Thymus (tissue), 11 donors: ENCODE data around the gene AKAP7. TPM values are rescaled to one million over a fixed set of nuclear protein-coding genes. Genes with fewer than 3 reads are reported as not detected.
A peak's percentile ranks its signal among the peaks of the same experiment; 100 is the strongest.

ENCODE experiments used
- DNase-seq, 9 donors: peaks; one replicate each; pipeline ENCODE4 v3.0.0-alpha.2; 2013; ENCODE audit warnings: low spot score in 9 of 9, low read depth in 6 of 9, missing footprints in 1 of 9
- H3K27ac ChIP-seq, 2 donors: one replicate each; pipeline ENCODE4 v1.5.1; 2013; ENCODE audit warnings: control low read depth in 1 of 2, low read depth in 1 of 2, low read length in 1 of 2, mild to moderate bottlenecking in 1 of 2, moderate library complexity in 1 of 2
- H3K27me3 ChIP-seq, 2 donors: one replicate each; pipeline ENCODE4 v1.5.1; 2013; ENCODE audit warnings: low read length in 1 of 2; ENCODE audit not compliant: control insufficient read depth in 2 of 2, insufficient read depth in 1 of 2
- H3K36me3 ChIP-seq, 2 donors: one replicate each; pipeline ENCODE4 v1.5.1; 2013; ENCODE audit warnings: low read length in 1 of 2, mild to moderate bottlenecking in 1 of 2, moderate library complexity in 1 of 2; ENCODE audit not compliant: control insufficient read depth in 2 of 2, insufficient read depth in 2 of 2
- H3K4me1 ChIP-seq, 2 donors: one replicate each; pipeline ENCODE4 v1.5.1; 2013; ENCODE audit warnings: low read length in 2 of 2; ENCODE audit not compliant: control insufficient read depth in 2 of 2, insufficient read depth in 2 of 2
- H3K4me3 ChIP-seq, 2 donors: one replicate each; pipeline ENCODE4 v1.5.1; 2013; ENCODE audit warnings: low read length in 2 of 2, control low read depth in 1 of 2, mild to moderate bottlenecking in 1 of 2
- H3K9me3 ChIP-seq, 2 donors: one replicate each; pipeline ENCODE4 v1.5.1; 2013; ENCODE audit warnings: low read length in 1 of 2, mild to moderate bottlenecking in 1 of 2; ENCODE audit not compliant: control insufficient read depth in 2 of 2, insufficient read depth in 1 of 2
- WGBS: extraction: QIAGEN DNeasy Blood & Tissue Kit; methylation state at CpG from one replicate; pipeline ENCODE4 v1.1.7; 2013; 5-methylcytosine and 5-hydroxymethylcytosine counted together
- polyA plus RNA-seq: library from polyadenylated mRNA; stranded (reverse); fragments of 200-250 nt; gene quantifications from one replicate; pipeline ENCODE4 v1.2.3, GENCODE V29; 2013
- total RNA-seq: library from RNA; stranded (reverse); fragments of 120-200 nt; gene quantifications from one replicate; pipeline ENCODE4 v1.2.4, GENCODE V29; 2013
- donor health status: healthy.

Gene AKAP7
- total and polyA plus RNA-seq, 2 donors: 12.0 to 16.8 TPM

GRCh38 chr6:131262060-131262459, 126.8 kb downstream of the AKAP7 start:
- Histone ChIP-seq H3K4me3 (no peak overlapping the region), H3K27me3 (no peaks in the 10 kb centered on the region), H3K27ac (no peak overlapping the region), H3K4me1 (no peaks in the 10 kb centered on the region), H3K36me3 (no peaks in the 10 kb centered on the region), H3K9me3 (no peaks in the 10 kb centered on the region)
- WGBS: over 99% methylated on average over 3 of the region's 3 CpGs
- DNase-seq: no peak

- Histone ChIP-seq H3K36me3 (no peaks in the 10 kb centered on the region), H3K4me1 (no peaks in the 10 kb centered on the region), H3K27me3 (no peaks in the 10 kb centered on the region), H3K27ac (no peak overlapping the region), H3K4me3 (no peak overlapping the region), H3K9me3 (no peaks in the 10 kb centered on the region)
- no peak for DNase-seq
- 97% methylated on average over 4 of the region's 4 CpGs for WGBS
Observed at GRCh38 chr6:131265939-131266338, 130.7 kb downstream of the AKAP7 start.

- no peaks in the 10 kb centered on the region for H3K27me3 ChIP-seq
- DNase-seq: no peak
- H3K27ac ChIP-seq: no peak overlapping the region
- no peak overlapping the region for H3K4me3 ChIP-seq
- no peaks in the 10 kb centered on the region for H3K4me1 ChIP-seq
- WGBS: 98% methylated on average over 5 of the region's 5 CpGs
- H3K36me3 ChIP-seq: no peaks in the 10 kb centered on the region
- H3K9me3 ChIP-seq: no peaks in the 10 kb centered on the region
Observed at GRCh38 chr6:131268303-131268702, 133.0 kb downstream of the AKAP7 start.

- 98% methylated on average over 3 of the region's 3 CpGs for WGBS
- H3K27me3 ChIP-seq: no peaks in the 10 kb centered on the region
Observed at GRCh38 chr6:131269565-131270391, 134.5 kb downstream of the AKAP7 start.

DNA sequence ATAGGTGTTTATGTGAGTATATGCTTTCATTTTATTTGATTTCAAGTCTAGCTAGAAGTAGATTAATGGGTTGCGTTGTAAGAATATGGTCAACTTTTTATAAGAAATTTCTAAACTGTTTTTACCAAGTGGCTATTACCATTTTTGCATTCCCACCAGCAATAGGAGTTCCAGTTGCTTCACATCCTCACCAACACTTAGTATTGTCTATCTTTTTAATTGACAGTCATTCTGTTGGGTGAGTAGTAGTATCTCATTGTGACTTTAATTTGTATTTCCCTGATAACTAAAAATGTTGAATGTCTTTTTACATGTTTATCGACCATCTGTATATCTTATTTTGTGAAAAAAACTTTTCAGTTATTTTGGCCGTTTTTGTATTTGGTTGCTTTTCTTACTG, 135.3 kb downstream of the AKAP7 start:
- WGBS: 99% methylated on average over 3 of the region's 3 CpGs
- DNase-seq: no peak
- H3K4me1 ChIP-seq: no peaks in the 10 kb centered on the region
- no peak overlapping the region for H3K4me3 ChIP-seq
- H3K27me3 ChIP-seq: no peaks in the 10 kb centered on the region
- H3K27ac ChIP-seq: no peak overlapping the region
- no peaks in the 10 kb centered on the region for H3K36me3 ChIP-seq
- no peaks in the 10 kb centered on the region for H3K9me3 ChIP-seq

More at GRCh38 chr6:131269565-131270391, 134.5 kb downstream of the AKAP7 start:
- Histone ChIP-seq H3K4me1 (no peaks in the 10 kb centered on the region), H3K9me3 (no peaks in the 10 kb centered on the region), H3K4me3 (no peak overlapping the region), H3K36me3 (no peaks in the 10 kb centered on the region), H3K27ac (no peak overlapping the region)
- no peak for DNase-seq

DNA sequence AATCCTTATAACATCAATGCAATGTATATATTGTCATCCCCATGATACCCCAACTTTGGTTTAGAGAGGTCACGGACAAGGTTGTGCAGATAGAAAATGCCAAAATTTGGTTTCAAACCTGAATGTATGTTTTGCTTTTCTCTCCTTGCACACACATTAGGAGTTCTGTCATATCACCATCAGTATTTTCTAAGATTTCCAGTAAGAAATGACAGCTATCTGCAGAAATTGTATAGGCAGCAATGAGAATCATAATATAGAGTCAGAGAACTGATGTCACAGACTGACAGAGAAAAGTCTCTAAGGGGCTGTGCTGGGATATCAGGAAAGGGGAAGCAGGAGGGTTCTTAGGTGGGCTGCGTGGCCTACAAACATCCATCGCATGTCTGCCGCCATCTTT, 140.0 kb downstream of the AKAP7 start:
- Histone ChIP-seq H3K27me3 (no peaks in the 10 kb centered on the region), H3K4me1 (no peaks in the 10 kb centered on the region), H3K27ac (no peak overlapping the region), H3K9me3 (no peaks in the 10 kb centered on the region), H3K4me3 (no peak overlapping the region), H3K36me3 (no peaks in the 10 kb centered on the region)
- DNase-seq: no peak
- 99% methylated on average over 4 of the region's 4 CpGs for WGBS

- Histone ChIP-seq H3K27ac (no peak overlapping the region), H3K4me3 (no peak overlapping the region), H3K9me3 (no peaks in the 10 kb centered on the region), H3K36me3 (no peaks in the 10 kb centered on the region), H3K27me3 (no peaks in the 10 kb centered on the region), H3K4me1 (peaks cover 3 to 11% of the 10 kb centered on the region in 2 donors)
- 95% methylated on average over 1 of the region's 1 CpG for WGBS
- no peak for DNase-seq
Observed at GRCh38 chr6:131277591-131277990, 142.3 kb downstream of the AKAP7 start.

DNA sequence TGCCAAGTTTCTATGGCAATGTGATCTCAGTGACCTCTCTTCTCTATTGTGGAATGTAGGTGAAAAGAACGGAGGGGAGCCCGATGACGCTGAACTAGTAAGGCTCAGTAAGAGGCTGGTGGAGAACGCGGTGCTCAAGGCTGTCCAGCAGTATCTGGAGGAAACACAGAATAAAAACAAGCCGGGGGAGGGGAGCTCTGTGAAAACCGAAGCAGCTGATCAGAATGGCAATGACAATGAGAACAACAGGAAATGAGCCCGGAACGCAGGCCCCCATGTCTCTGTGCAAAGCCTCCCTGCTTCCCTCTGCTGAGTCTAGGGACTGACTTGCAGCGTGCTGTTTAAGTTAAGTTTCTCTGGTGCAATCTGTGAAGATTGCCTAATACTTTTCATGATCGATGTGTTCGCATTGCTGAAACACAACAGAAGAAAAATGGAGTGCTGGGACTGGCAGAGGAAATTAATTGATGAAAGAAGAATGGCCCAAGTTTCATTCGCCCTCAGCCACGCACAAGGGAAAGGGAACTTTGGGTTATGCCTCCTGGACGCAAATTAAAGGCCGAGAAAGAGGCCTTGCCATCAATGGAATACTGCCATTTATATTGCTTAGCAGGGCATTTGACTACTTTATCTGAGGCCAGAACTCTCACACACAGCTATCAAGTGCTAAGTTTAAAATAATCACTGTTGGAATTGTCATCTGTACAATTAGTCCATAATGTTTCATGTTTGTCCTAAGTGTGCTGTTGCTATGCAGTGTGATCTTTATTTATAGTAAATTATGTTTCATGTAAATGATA, 146.4 kb downstream of the AKAP7 start:
- Histone ChIP-seq H3K4me3 (peak overlapping the region; percentile 9 to 28), H3K27me3 (no peaks in the 10 kb centered on the region), H3K4me1 (peaks cover 3 to 11% of the 10 kb centered on the region in 2 donors), H3K27ac (peak overlapping the region; percentile 83 to 89), H3K9me3 (no peaks in the 10 kb centered on the region), H3K36me3 (no peaks in the 10 kb centered on the region)
- peak; percentile 46 to 92 (median 73) for DNase-seq
- 32% methylated on average over 16 of the region's 16 CpGs for WGBS

- WGBS: 97% methylated on average over 5 of the region's 5 CpGs
- H3K9me3 ChIP-seq: no peaks in the 10 kb centered on the region
- no peak overlapping the region for H3K4me3 ChIP-seq
- DNase-seq: no peak
- H3K27ac ChIP-seq: no peak overlapping the region
- no peaks in the 10 kb centered on the region for H3K36me3 ChIP-seq
- peaks cover 3 to 11% of the 10 kb centered on the region in 2 donors for H3K4me1 ChIP-seq
- H3K27me3 ChIP-seq: no peaks in the 10 kb centered on the region
Observed at GRCh38 chr6:131282365-131282764, 147.1 kb downstream of the AKAP7 start.
